Dermis microvascular lymphatic vessel endothelial cell (primary cell): Measurements from ENCODE around the gene ITLN1. TPM values are rescaled to one million over a fixed set of nuclear protein-coding genes. Genes with fewer than 3 reads are reported as not detected.

Source experiments
- total RNA-seq: library from RNA; depleted of rRNA; stranded (reverse); fragments of >200 nt; gene quantifications from 2 replicates; pipeline ENCODE4 v1.2.1, GENCODE V29; 2014

Gene ITLN1
- total RNA-seq, 1 donor from 2014 or later = not detected

Other genes with a start within 250 kb of the ITLN1 start
- under 0.01 and 0.13 TPM in 2 replicates for gene SLAMF1, start 238.1 kb downstream of the ITLN1 start, total RNA-seq
- not detected in 2 replicates for gene CD48, start 173.4 kb downstream of the ITLN1 start, total RNA-seq
- not detected in 2 replicates for gene SLAMF7, start 145.9 kb downstream of the ITLN1 start, total RNA-seq
- not detected in 2 replicates for gene LY9, start 89.0 kb downstream of the ITLN1 start, total RNA-seq
- gene CD244, start 22.3 kb downstream of the ITLN1 start, total RNA-seq = not detected in 2 replicates
- not detected in 2 replicates for gene ITLN2, start 69.6 kb upstream of the ITLN1 start, total RNA-seq
- 92.2 and 191 TPM in 2 replicates for gene F11R, start 136.0 kb upstream of the ITLN1 start, total RNA-seq
- gene TSTD1, start 153.8 kb upstream of the ITLN1 start, total RNA-seq = 6.0 and 6.7 TPM in 2 replicates
- 83.2 and 94.9 TPM in 2 replicates for gene USF1, start 160.8 kb upstream of the ITLN1 start, total RNA-seq
- not detected in 2 replicates for gene ARHGAP30, start 184.7 kb upstream of the ITLN1 start, total RNA-seq
- gene NECTIN4, start 204.4 kb upstream of the ITLN1 start, total RNA-seq = under 0.01 and 0.26 TPM in 2 replicates
- gene KLHDC9, start 213.2 kb upstream of the ITLN1 start, total RNA-seq = 0.76 and 1.7 TPM in 2 replicates
- gene PFDN2, start 232.9 kb upstream of the ITLN1 start, total RNA-seq = 27.7 and 31.1 TPM in 2 replicates
- gene NIT1, start 232.9 kb upstream of the ITLN1 start, total RNA-seq = 8.6 and 10.0 TPM in 2 replicates
- 32.3 and 60.6 TPM in 2 replicates for gene DEDD, start 247.5 kb upstream of the ITLN1 start, total RNA-seq